Activated T-cell treated with anti-CD3 and anti-CD28 coated beads, Interleukin-2, amount 50 U/mL, for 24 hours (primary cell): ENCODE results near the gene MTMR2.

Experiments used
- DNase-seq: peaks from one replicate; pipeline ENCODE4 v3.0.0-alpha.2; 2020
- H3K27ac Mint-ChIP-seq: 2 replicates; pipeline ENCODE4 v1.8.0; 2020; ENCODE audit warnings: mild to moderate bottlenecking, mixed read lengths
- H3K27me3 Mint-ChIP-seq: 2 replicates; pipeline ENCODE4 v1.8.0; 2020; ENCODE audit warnings: mixed read lengths
- H3K36me3 Mint-ChIP-seq: 2 replicates; pipeline ENCODE4 v1.8.0; 2020; ENCODE audit warnings: low read depth, mixed read lengths
- H3K4me1 Mint-ChIP-seq: 2 replicates; pipeline ENCODE4 v1.8.0; 2020; ENCODE audit warnings: low read depth, mixed read lengths
- H3K4me3 Mint-ChIP-seq: 2 replicates; pipeline ENCODE4 v1.8.0; 2020; ENCODE audit warnings: mild to moderate bottlenecking, moderate library complexity, mixed read lengths
- H3K9me3 Mint-ChIP-seq: 2 replicates; pipeline ENCODE4 v1.8.0; 2020; ENCODE audit warnings: mixed read lengths

The MTMR2 gene

DNA sequence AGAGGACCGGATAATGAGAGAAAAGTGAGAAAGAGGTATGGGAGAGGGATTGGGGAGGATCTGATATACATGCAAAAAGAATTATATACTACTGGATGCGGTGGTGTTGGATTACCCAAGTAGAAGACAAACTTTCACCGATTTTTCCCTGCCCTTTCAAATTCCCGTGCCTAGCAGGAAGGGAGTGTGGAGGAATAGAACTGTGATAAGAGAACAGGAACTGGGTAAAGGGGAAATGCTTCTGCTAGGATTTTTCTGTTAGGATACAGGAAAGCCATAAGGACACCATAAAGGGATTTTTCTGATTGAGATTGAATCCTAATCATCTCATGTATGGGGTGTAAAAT, 480 bp upstream of the MTMR2 start:
- H3K27ac Mint-ChIP-seq = peak overlapping the region; percentile 99
- peaks cover 36% of the 10 kb centered on the region for H3K4me1 Mint-ChIP-seq
- peaks cover 19% of the 10 kb centered on the region for H3K36me3 Mint-ChIP-seq
- peak overlapping the region; percentile 97 for H3K4me3 Mint-ChIP-seq
- no peak for DNase-seq
- no peaks in the 10 kb centered on the region for H3K27me3 Mint-ChIP-seq
- no peaks in the 10 kb centered on the region for H3K9me3 Mint-ChIP-seq

- H3K4me1 Mint-ChIP-seq = peaks cover 37% of the 10 kb centered on the region
- no peaks in the 10 kb centered on the region for H3K9me3 Mint-ChIP-seq
- H3K36me3 Mint-ChIP-seq = peaks cover 19% of the 10 kb centered on the region
- H3K27ac Mint-ChIP-seq = peak overlapping the region; percentile 99
- no peaks in the 10 kb centered on the region for H3K27me3 Mint-ChIP-seq
- peak overlapping the region; percentile 97 for H3K4me3 Mint-ChIP-seq
- DNase-seq = no peak
Observed at GRCh38 chr11:95923439-95923727, 524 bp downstream of the MTMR2 start.

- no peaks in the 10 kb centered on the region for H3K27me3 Mint-ChIP-seq
- peaks cover 20% of the 10 kb centered on the region for H3K36me3 Mint-ChIP-seq
- H3K4me3 Mint-ChIP-seq = peak overlapping the region; percentile 97
- no peaks in the 10 kb centered on the region for H3K9me3 Mint-ChIP-seq
- no peak for DNase-seq
- peaks cover 37% of the 10 kb centered on the region for H3K4me1 Mint-ChIP-seq
- H3K27ac Mint-ChIP-seq = peak overlapping the region; percentile 99
Observed at GRCh38 chr11:95922536-95923438, 1.1 kb downstream of the MTMR2 start.

DNA sequence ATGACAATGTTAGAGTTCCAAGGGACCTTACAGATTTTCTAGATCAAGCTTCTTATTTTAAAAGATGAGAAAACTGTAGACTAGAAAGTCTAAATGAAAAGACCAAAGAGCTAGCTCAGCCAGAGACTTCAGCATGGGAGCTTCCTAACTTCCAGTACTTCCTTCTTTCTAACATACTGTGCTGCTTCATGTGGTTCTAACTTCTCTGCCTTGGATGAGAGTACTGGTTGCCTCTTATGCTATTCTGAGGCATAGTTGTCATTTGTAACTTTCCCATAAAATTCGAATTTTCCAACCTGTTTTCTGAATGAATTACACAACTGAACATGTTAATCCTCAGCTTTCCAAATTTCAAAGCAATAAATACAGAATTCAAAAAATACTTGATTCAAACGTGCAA, 1.8 kb downstream of the MTMR2 start:
- H3K27me3 Mint-ChIP-seq = no peaks in the 10 kb centered on the region
- DNase-seq = no peak
- peaks cover 39% of the 10 kb centered on the region for H3K4me1 Mint-ChIP-seq
- H3K4me3 Mint-ChIP-seq = peak overlapping the region; percentile 97
- peak overlapping the region; percentile 74 for H3K27ac Mint-ChIP-seq
- no peaks in the 10 kb centered on the region for H3K9me3 Mint-ChIP-seq
- H3K36me3 Mint-ChIP-seq = peaks cover 23% of the 10 kb centered on the region

DNA sequence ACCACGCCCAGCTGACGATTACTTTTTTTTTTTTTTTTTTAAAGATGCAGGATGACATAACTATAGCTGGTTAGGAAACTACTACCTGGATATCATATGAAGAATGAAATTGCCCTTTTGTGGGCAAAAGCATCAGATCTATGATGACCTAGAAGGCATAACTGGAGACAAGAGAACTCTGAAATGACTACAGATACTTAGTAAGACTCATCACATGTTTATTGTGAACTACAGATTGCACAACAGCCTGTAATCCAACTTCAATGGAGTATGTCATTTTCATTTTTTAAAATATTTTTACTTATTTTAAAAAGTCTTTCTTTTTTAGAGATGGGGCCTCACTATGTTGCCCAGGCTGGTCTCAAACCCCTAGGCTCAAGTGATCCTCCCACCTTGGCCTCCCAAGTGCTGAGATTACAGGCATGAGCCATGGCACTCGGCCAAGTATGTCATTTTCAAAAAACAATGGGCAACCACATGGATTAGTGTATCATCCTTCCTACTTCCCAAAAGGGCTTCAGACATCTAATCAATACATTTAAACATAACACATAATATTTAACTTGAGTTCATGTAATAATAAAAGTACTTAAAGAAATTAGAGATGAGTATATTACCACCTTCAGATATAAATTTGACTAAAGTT, 3.3 kb downstream of the MTMR2 start:
- Mint-ChIP-seq H3K27ac (no peak overlapping the region), H3K36me3 (peaks cover 22% of the 10 kb centered on the region), H3K4me3 (no peak overlapping the region), H3K27me3 (no peaks in the 10 kb centered on the region), H3K9me3 (no peaks in the 10 kb centered on the region), H3K4me1 (peaks cover 48% of the 10 kb centered on the region)
- DNase-seq = no peak

DNA sequence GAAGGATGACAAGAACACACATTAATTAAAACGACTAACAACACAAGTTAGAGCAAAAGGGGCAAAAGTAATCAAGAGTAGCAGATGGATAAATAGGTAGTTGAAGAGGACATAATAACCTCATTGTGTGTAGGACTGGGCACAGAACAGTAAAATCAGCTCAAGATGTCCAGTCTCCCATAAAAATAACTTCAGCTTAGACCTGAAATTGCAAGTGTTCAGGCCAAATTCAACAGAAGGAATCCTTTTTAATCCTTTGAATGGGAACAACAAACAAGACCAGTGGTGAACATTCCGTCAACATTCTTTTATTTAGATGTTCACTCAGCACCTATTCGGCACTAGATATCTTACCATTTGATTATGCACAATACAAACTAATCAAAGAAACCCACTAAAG, 4.4 kb downstream of the MTMR2 start:
- DNase-seq = no peak
- no peaks in the 10 kb centered on the region for H3K27me3 Mint-ChIP-seq
- H3K4me3 Mint-ChIP-seq = no peak overlapping the region
- H3K36me3 Mint-ChIP-seq = peaks cover 22% of the 10 kb centered on the region
- no peak overlapping the region for H3K27ac Mint-ChIP-seq
- no peaks in the 10 kb centered on the region for H3K9me3 Mint-ChIP-seq
- H3K4me1 Mint-ChIP-seq = peaks cover 45% of the 10 kb centered on the region

DNA sequence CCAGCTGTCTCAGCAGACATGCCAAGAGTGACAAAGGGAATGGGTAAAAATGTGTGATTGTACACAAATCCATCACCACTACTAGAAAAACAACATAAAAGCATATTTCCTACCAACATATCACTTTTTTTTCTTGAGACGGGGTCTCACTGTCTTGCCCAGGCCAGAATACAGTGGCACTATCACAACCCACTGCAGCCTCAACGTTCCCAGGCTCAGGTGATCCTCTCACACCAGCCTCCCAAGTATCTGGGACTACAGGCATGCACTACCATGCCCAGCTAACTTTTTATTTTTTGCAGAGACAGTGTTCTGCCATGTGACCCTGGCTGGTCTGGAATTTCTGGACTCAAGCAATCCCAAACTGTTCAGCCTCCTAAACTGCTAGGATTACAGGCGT, 5.2 kb downstream of the MTMR2 start:
- no peak overlapping the region for H3K4me3 Mint-ChIP-seq
- no peaks in the 10 kb centered on the region for H3K9me3 Mint-ChIP-seq
- H3K27me3 Mint-ChIP-seq = no peaks in the 10 kb centered on the region
- H3K27ac Mint-ChIP-seq = no peak overlapping the region
- peaks cover 47% of the 10 kb centered on the region for H3K4me1 Mint-ChIP-seq
- no peak for DNase-seq
- peaks cover 14% of the 10 kb centered on the region for H3K36me3 Mint-ChIP-seq

DNA sequence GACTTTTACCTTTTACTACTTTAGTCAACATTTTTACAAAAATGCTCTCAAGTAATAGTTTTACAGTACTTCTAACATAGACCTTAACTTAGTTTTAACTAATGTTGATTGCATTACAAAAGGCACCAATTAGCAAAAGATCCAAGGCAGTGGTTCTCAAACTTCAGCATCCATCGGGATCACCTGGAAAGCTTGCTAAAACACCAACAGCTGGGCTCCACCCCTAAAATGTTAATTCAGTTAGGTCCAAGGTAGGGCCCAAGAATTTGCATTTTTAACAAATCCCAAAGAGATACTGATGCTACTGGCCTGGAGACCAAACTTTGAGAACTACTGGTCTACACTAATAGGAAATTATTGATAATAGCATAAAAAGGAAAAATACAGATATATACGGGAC, 5.9 kb downstream of the MTMR2 start:
- Mint-ChIP-seq H3K27me3 (no peaks in the 10 kb centered on the region), H3K36me3 (peaks cover 11% of the 10 kb centered on the region), H3K9me3 (no peaks in the 10 kb centered on the region), H3K4me3 (no peak overlapping the region), H3K27ac (no peak overlapping the region), H3K4me1 (peaks cover 50% of the 10 kb centered on the region)
- DNase-seq = no peak

GRCh38 chr11:95917193-95918036, 6.5 kb downstream of the MTMR2 start:
- H3K36me3 Mint-ChIP-seq = peaks cover 13% of the 10 kb centered on the region
- no peak overlapping the region for H3K27ac Mint-ChIP-seq
- peaks cover 50% of the 10 kb centered on the region for H3K4me1 Mint-ChIP-seq
- no peak overlapping the region for H3K4me3 Mint-ChIP-seq
- H3K27me3 Mint-ChIP-seq = no peaks in the 10 kb centered on the region
- H3K9me3 Mint-ChIP-seq = no peaks in the 10 kb centered on the region
- no peak for DNase-seq

DNA sequence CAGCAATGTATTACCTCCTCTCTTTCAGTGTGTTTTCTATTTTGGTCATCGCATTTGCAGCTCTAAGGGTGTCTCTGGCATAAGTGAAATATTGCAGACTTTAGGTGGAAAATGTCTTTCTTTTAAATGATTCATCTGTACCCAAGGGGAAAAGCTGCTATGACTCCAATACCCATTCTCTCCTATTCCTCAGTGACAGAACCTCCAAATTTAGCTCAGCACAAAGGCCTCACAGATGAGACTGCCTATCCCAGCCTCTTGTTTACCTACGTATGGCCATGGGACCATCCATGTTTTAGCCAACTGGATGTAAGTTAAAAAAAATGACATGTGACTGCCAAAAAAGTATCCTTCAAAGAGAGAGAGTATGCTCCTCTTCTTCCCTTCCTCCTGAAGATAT, 7.9 kb downstream of the MTMR2 start:
- peaks cover 21% of the 10 kb centered on the region for H3K36me3 Mint-ChIP-seq
- H3K4me3 Mint-ChIP-seq = no peak overlapping the region
- peaks cover 48% of the 10 kb centered on the region for H3K4me1 Mint-ChIP-seq
- no peak overlapping the region for H3K27ac Mint-ChIP-seq
- no peaks in the 10 kb centered on the region for H3K27me3 Mint-ChIP-seq
- no peak for DNase-seq
- H3K9me3 Mint-ChIP-seq = no peaks in the 10 kb centered on the region

GRCh38 chr11:95915051-95915450, 8.9 kb downstream of the MTMR2 start:
- no peak for DNase-seq
- Mint-ChIP-seq H3K4me1 (peaks cover 42% of the 10 kb centered on the region), H3K4me3 (no peak overlapping the region), H3K27ac (no peak overlapping the region), H3K36me3 (peaks cover 19% of the 10 kb centered on the region), H3K9me3 (no peaks in the 10 kb centered on the region), H3K27me3 (no peaks in the 10 kb centered on the region)

GRCh38 chr11:95913830-95914615, 9.9 kb downstream of the MTMR2 start:
- no peak overlapping the region for H3K27ac Mint-ChIP-seq
- H3K4me3 Mint-ChIP-seq = no peak overlapping the region
- peaks cover 19% of the 10 kb centered on the region for H3K36me3 Mint-ChIP-seq
- H3K9me3 Mint-ChIP-seq = no peaks in the 10 kb centered on the region
- no peak for DNase-seq
- H3K4me1 Mint-ChIP-seq = peaks cover 41% of the 10 kb centered on the region
- no peaks in the 10 kb centered on the region for H3K27me3 Mint-ChIP-seq

DNA sequence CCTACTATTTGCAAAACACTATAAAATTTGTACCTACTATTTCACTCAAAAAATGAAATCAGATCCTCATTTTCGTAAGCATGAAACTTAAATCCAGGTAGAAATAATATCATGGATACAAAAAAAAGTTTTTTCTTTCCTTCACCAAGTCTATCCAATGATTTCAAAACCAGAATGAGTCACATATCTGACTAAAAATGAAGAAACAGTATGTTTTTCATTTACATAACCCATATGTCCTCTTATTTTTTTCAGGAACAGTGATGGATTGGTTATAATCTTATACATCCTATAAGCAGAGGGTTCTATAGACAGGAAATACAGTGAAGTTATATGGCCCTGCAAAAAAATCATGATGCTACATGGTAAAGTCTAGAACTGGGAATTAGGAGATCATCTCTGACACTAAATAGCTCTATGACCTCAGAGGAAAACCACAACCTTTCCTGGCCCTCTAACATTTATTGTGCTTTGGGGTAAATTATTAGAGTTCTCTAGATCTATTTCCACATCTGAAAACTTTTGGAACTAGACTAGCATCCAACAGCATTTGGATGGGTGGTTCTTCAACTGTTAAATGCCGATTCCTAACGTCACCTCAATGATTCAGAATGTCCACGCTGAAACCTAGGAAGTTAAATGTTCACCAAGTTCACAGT, 10.9 kb downstream of the MTMR2 start:
- no peaks in the 10 kb centered on the region for H3K9me3 Mint-ChIP-seq
- H3K4me3 Mint-ChIP-seq = no peak overlapping the region
- no peak overlapping the region for H3K27ac Mint-ChIP-seq
- H3K27me3 Mint-ChIP-seq = no peaks in the 10 kb centered on the region
- H3K36me3 Mint-ChIP-seq = peaks cover 19% of the 10 kb centered on the region
- DNase-seq = no peak
- H3K4me1 Mint-ChIP-seq = peaks cover 48% of the 10 kb centered on the region

- no peak overlapping the region for H3K27ac Mint-ChIP-seq
- peaks cover 15% of the 10 kb centered on the region for H3K36me3 Mint-ChIP-seq
- DNase-seq = no peak
- H3K4me3 Mint-ChIP-seq = no peak overlapping the region
- peaks cover 51% of the 10 kb centered on the region for H3K4me1 Mint-ChIP-seq
- no peaks in the 10 kb centered on the region for H3K27me3 Mint-ChIP-seq
- H3K9me3 Mint-ChIP-seq = no peaks in the 10 kb centered on the region
Observed at GRCh38 chr11:95911369-95911759, 12.5 kb downstream of the MTMR2 start.
